ENCODE results near the gene MAST4. TPM values are rescaled to one million over a fixed set of nuclear protein-coding genes. Genes with fewer than 3 reads are reported as not detected.

Gene MAST4
- total and polyA plus RNA-seq, 2 experiments from 2014 or later = 4.2 to 6.0 TPM

GRCh38 chr5:66840511-66841013, 244.4 kb downstream of the MAST4 start:
- in situ Hi-C loops (cut with MboI) = no loop called here
- Histone ChIP-seq H4K20me1 (ENCODE audit: insufficient read depth) (no peaks in the 10 kb centered on the region), H3K9ac (no peak overlapping the region), H3K4me3 (no peak overlapping the region), H3K4me1 (ENCODE audit: insufficient read depth) (peaks cover 4% of the 10 kb centered on the region; the same call in 1 of the 2 replicates), H3K79me2 (ENCODE audit: insufficient read depth) (no peaks in the 10 kb centered on the region), H3K9me2 (ENCODE audit: insufficient read depth) (no peaks in the 10 kb centered on the region), H3K4me2 (ENCODE audit: unreplicated experiment) (no peak overlapping the region), H3F3A (ENCODE audit: insufficient read depth) (0 out of 2 replicates have a peak, but pooled peaks cover 9% of the 10 kb centered on the region), H2AFZ (no peak overlapping the region), H3K36me3 (ENCODE audit: low read depth) (no peaks in the 10 kb centered on the region), H3K9me3 (ENCODE audit: low read depth) (no peaks in the 10 kb centered on the region), H3K27me3 (replicated peaks; ENCODE audit: insufficient read depth) (no peaks in the 10 kb centered on the region), H3K27ac (no peak overlapping the region)
- 41 to 60% methylated on average over 2 of the region's 2 CpGs for WGBS, 2 experiments (ENCODE audit: low coverage in 1 of 2, low lambda C conversion rate in 2 of 2, missing lambda C conversion rate in 2 of 2)
- TF ChIP-seq EZH2 (IDR thresholded peaks at IDR 0.05; ENCODE audit: insufficient read depth, poor library complexity, severe bottlenecking) (no peak), EZH2phosphoT487 (IDR thresholded peaks at IDR 0.05; ENCODE audit: insufficient read depth, low read depth) (no peak)
- DNase-seq = no peak

GRCh38 chr5:66841264-66841663, 245.1 kb downstream of the MAST4 start:
- Histone ChIP-seq H2AFZ (no peak overlapping the region), H3K9me3 (ENCODE audit: low read depth) (no peaks in the 10 kb centered on the region), H3K36me3 (ENCODE audit: low read depth) (no peaks in the 10 kb centered on the region), H3K4me3 (no peak overlapping the region), H3K9me2 (ENCODE audit: insufficient read depth) (no peaks in the 10 kb centered on the region), H3K4me2 (ENCODE audit: unreplicated experiment) (no peak overlapping the region), H3K9ac (no peak overlapping the region), H3K4me1 (ENCODE audit: insufficient read depth) (peaks cover 4% of the 10 kb centered on the region; the same call in 1 of the 2 replicates), H3K79me2 (ENCODE audit: insufficient read depth) (no peaks in the 10 kb centered on the region), H3K27ac (no peak overlapping the region), H3K27me3 (replicated peaks; ENCODE audit: insufficient read depth) (no peaks in the 10 kb centered on the region), H3F3A (ENCODE audit: insufficient read depth) (0 out of 2 replicates have a peak, but pooled peaks cover 9% of the 10 kb centered on the region), H4K20me1 (ENCODE audit: insufficient read depth) (no peaks in the 10 kb centered on the region)
- TF ChIP-seq EZH2phosphoT487 (IDR thresholded peaks at IDR 0.05; ENCODE audit: insufficient read depth, low read depth) (no peak), EZH2 (IDR thresholded peaks at IDR 0.05; ENCODE audit: insufficient read depth, poor library complexity, severe bottlenecking) (no peak)
- DNase-seq = no peak
- in situ Hi-C loops (cut with MboI) = no loop called here
- WGBS, 2 experiments (ENCODE audit: low coverage in 1 of 2, low lambda C conversion rate in 2 of 2, missing lambda C conversion rate in 2 of 2) = 67 to 88% methylated on average over 1 of the region's 1 CpG

- no peak for TF ChIP-seq EZH2 (IDR thresholded peaks at IDR 0.05; ENCODE audit: insufficient read depth, poor library complexity, severe bottlenecking)
- TF ChIP-seq EZH2phosphoT487 (IDR thresholded peaks at IDR 0.05; ENCODE audit: insufficient read depth, low read depth) = no peak
- no peak overlapping the region for H2AFZ ChIP-seq
- H3F3A ChIP-seq (ENCODE audit: insufficient read depth) = 0 out of 2 replicates have a peak, but pooled peaks cover 9% of the 10 kb centered on the region
- no peaks in the 10 kb centered on the region for H3K79me2 ChIP-seq (ENCODE audit: insufficient read depth)
- no peak overlapping the region for H3K9ac ChIP-seq
- in situ Hi-C loops (cut with MboI) = no loop called here
- H4K20me1 ChIP-seq (ENCODE audit: insufficient read depth) = no peaks in the 10 kb centered on the region
- H3K9me2 ChIP-seq (ENCODE audit: insufficient read depth) = no peaks in the 10 kb centered on the region
- H3K4me1 ChIP-seq (ENCODE audit: insufficient read depth) = peaks cover 4% of the 10 kb centered on the region; the same call in 1 of the 2 replicates
- WGBS, 2 experiments (ENCODE audit: low coverage in 1 of 2, low lambda C conversion rate in 2 of 2, missing lambda C conversion rate in 2 of 2) = 95 to 96% methylated on average over 2 of the region's 2 CpGs
- H3K9me3 ChIP-seq (ENCODE audit: low read depth) = no peaks in the 10 kb centered on the region
- no peaks in the 10 kb centered on the region for H3K27me3 ChIP-seq (replicated peaks; ENCODE audit: insufficient read depth)
- H3K4me2 ChIP-seq (ENCODE audit: unreplicated experiment) = no peak overlapping the region
- H3K4me3 ChIP-seq = no peak overlapping the region
- no peak overlapping the region for H3K27ac ChIP-seq
- H3K36me3 ChIP-seq (ENCODE audit: low read depth) = no peaks in the 10 kb centered on the region
- DNase-seq = no peak
Measured at GRCh38 chr5:66842540-66842939, 246.3 kb downstream of the MAST4 start.

GRCh38 chr5:66843065-66843464, 246.9 kb downstream of the MAST4 start:
- Histone ChIP-seq H3K9me2 (ENCODE audit: insufficient read depth) (no peaks in the 10 kb centered on the region), H3K4me1 (ENCODE audit: insufficient read depth) (peaks cover 4% of the 10 kb centered on the region; the same call in 1 of the 2 replicates), H3K36me3 (ENCODE audit: low read depth) (no peaks in the 10 kb centered on the region), H3F3A (ENCODE audit: insufficient read depth) (0 out of 2 replicates have a peak, but pooled peaks cover 9% of the 10 kb centered on the region), H3K4me3 (no peak overlapping the region), H3K4me2 (ENCODE audit: unreplicated experiment) (no peak overlapping the region), H4K20me1 (ENCODE audit: insufficient read depth) (no peaks in the 10 kb centered on the region), H3K9ac (no peak overlapping the region), H2AFZ (no peak overlapping the region), H3K9me3 (ENCODE audit: low read depth) (no peaks in the 10 kb centered on the region), H3K27me3 (replicated peaks; ENCODE audit: insufficient read depth) (no peaks in the 10 kb centered on the region), H3K27ac (no peak overlapping the region), H3K79me2 (ENCODE audit: insufficient read depth) (no peaks in the 10 kb centered on the region)
- 72 to 75% methylated on average over 4 of the region's 4 CpGs for WGBS, 2 experiments (ENCODE audit: low coverage in 1 of 2, low lambda C conversion rate in 2 of 2, missing lambda C conversion rate in 2 of 2)
- DNase-seq = no peak
- in situ Hi-C loops (cut with MboI) = no loop called here
- TF ChIP-seq EZH2 (IDR thresholded peaks at IDR 0.05; ENCODE audit: insufficient read depth, poor library complexity, severe bottlenecking) (no peak), EZH2phosphoT487 (IDR thresholded peaks at IDR 0.05; ENCODE audit: insufficient read depth, low read depth) (no peak)
